Iris pigment epithelial cell (primary cell): Measurements from ENCODE around the gene CBLC.
"Not testable (repeated sequence)": the region's sequence is repeated elsewhere in the genome, so short reads cannot be mapped to it uniquely, and the experiment has no call there.

ENCODE experiments used
- DNase-seq: peaks from one replicate; pipeline ENCODE4 v3.0.0-alpha.2; 2011; ENCODE audit warnings: low read depth

CBLC gene

DNA sequence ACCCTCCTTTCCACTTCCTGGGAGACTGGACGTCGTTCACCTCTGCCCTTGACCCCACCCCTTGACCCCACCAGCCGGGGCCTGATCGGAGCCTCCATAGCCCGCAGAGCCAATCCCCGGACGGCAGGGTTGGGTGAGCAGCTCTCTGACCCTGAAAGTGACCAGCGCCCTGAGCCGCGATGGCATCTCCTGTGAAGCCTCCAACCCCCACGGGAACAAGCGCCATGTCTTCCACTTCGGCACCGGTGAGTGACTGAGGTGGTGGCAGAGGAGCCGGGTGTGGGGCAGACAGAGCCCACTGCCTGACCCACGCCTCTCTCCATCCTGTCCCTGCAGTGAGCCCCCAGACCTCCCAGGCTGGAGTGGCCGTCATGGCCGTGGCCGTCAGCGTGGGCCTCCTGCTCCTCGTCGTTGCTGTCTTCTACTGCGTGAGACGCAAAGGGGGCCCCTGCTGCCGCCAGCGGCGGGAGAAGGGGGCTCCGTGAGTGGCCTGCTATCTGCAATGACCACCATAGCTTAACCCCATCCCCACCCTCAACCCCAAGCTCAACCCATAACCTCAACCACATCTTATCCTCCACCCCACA lies 41.6 kb downstream of the CBLC start:
- no peak for DNase-seq

DNA sequence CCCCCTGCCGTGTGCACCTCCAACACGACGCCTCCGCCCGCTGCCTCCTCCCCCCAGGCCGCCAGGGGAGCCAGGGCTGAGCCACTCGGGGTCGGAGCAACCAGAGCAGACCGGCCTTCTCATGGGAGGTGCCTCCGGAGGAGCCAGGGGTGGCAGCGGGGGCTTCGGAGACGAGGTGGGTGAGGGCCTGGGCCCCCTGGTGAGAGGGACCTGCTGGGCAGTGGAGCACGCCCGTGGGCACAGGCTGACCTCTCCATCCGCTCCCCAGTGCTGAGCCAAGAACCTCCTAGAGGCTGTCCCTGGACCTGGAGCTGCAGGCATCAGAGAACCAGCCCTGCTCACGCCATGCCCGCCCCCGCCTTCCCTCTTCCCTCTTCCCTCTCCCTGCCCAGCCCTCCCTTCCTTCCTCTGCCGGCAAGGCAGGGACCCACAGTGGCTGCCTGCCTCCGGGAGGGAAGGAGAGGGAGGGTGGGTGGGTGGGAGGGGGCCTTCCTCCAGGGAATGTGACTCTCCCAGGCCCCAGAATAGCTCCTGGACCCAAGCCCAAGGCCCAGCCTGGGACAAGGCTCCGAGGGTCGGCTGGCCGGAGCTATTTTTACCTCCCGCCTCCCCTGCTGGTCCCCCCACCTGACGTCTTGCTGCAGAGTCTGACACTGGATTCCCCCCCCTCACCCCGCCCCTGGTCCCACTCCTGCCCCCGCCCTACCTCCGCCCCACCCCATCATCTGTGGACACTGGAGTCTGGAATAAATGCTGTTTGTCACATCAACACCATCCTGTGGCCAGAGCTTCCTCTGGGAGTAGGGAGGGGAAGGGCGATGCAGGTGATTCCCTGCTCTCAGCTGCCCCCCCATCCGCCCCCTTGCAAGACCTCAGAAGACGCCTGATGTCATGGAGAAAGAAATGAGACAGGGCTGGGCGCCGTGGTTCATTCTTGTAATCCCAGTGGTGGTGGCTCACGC lies 43.2 kb downstream of the CBLC start:
- no peak for DNase-seq

DNA sequence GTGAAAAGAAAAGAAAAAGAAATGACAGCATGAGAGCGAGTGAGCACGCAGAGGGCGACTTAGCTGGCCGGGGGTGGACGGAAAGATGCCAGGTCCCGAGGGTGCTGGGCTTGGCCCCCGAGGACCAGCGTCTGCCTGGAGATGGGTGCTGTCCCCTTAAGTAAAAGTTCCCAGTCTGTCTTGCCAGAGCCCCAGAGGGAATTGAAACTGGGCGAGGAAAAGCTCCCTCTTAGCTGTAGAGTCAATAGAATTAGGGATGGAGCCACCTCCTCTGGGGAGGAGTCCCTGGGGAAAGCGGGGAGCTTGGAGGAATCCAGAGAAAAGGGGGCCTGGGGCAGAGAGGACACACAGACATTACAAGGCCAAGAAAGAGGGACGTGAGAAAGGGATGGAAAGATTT lies 44.5 kb downstream of the CBLC start:
- no peak for DNase-seq

DNA sequence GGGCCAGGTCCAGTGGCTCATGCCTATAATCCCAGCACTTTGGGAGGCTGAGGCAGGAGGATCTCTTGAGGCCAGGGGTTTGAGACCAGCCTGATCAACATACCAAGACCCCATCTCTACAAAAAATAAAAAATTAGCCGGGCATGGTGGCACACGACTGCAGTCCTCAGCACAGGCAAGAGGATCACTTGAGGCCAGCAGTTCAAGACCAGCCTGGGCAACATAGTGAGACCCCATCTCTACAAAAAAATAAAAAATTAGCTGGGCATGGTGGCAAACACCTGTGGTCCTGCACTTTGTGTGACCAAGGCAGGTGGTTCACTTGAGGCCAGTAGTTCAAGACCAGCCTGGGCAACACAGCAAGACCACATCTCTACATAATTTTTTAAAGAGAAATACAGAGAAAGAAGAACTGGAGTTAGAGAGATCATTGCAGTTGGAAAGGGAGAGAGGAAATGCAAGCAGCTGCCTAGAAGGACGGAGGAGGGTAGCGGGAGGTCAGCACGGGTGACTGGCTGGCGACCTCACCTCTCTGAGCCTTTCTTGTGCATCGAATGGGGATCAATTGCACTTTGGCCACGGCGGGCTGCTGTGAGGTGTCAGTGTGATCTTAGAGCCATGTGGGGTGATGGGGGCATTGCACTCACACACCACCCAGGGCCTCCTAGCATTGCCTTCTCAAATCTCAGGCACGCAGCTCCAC lies 45.1 kb downstream of the CBLC start:
- no peak for DNase-seq

DNA sequence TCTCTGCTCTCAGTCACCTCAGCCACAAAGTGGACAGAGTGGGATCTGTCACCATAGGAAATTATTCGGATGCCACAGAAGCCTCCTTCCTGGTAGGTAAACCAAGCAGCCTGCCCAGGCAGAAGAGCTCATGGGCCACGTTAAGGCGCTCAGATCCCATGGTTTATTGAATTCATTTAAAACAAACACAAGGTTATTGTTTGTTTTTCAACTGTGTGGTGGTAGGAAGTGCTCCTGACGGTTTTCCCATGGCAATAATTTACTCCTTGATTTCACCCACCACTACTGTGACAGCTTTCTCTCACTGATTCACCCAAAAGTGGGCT lies 45.6 kb downstream of the CBLC start:
- DNase-seq, result no peak

DNA sequence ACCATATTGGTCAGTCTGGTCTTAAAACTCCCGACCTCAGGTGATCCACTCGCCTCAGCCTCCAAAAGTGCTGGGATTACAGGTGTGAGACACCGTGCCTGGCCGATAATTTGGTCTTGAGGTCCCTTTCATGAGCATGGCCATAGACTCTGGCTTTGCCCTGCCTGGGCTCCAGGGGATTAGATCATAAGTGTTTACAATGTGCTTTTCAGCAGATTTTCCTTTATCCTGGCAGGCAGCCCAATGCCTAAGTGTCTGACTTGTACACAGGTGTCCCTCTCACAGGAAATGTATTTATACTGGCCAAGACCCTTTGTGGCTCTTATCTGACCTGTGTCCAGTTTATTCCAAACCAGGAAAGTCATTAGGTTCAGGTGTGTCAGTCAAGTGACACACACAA lies 47.1 kb downstream of the CBLC start:
- no peak for DNase-seq

DNA sequence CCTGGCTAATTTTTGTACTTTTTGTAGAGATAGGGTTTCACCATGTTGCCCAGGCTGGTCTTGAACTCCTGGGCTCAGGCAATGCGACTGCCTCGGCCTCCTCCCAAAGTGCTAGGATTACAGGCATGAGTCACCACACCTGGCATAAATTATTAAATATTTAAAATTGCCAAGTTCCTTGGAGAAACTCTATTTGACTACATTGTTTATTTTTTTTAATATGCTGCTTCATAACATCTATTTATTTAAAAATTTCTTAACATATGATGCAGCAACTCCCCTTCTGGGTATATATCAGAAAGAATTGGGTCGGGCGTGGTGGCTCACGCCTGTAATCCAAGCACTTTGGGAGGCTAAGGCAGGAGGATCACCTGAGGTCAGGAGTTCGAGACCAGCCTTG lies 55.2 kb downstream of the CBLC start:
- DNase-seq, result peak; percentile 14

DNA sequence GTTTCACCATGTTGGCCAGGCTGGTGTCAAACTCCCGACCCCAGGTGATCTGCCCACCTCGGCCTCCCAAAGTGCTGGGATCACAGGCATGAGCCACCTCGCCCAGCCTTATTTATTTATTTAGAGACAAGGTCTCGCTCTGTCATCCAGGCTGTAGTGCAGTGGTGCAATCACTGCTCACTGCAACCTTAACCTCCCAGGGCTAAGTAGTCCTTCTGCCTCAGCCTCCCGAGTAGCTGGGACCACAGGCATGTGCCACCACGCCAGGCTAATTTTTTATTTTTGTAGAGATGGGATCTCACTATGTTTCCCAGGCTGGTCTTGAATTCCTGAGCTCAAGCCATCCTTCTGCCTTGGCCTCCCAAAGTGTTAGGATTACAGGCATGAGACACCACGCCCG lies 56.7 kb downstream of the CBLC start:
- not testable (repeated sequence) for DNase-seq

DNA sequence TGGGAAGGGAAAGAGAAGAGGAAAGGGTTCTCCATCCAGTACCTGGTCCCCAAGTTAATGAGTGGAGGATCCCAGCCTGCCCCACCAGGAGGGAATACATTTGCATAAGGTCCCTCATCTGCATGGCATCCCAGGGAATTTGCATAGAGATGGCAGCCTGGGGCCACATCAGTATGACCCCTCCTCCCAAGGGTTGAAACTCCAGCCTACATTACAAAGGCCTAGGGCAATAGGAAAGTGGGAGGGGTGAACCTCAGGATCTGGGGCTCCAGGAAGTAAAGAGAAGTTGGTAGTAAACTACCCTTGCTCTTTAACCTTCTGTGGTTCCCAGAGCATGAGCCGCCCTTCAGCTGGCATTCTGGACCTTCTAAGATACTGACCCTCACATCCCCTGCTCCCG lies 61.6 kb downstream of the CBLC start:
- no peak for DNase-seq

DNA sequence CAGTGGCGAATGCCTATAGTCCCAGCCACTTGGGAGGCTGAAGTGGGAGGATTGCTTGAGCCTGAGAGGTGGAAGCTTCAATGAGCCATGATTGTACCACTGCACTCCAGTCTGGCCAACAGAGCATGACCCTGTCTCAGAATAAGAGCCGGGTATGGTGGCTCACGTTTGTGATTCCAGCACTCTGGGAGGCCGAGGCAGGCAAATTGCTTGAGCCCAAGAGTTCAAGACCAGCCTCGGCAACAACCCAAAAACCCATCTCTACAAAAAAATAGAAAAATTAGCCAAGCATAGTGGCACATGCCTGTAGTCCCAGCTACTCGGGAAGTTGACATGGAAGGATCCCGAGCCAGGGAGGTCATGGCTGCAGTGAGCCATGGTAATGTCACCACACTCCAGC lies 63.1 kb downstream of the CBLC start:
- no peak for DNase-seq

DNA sequence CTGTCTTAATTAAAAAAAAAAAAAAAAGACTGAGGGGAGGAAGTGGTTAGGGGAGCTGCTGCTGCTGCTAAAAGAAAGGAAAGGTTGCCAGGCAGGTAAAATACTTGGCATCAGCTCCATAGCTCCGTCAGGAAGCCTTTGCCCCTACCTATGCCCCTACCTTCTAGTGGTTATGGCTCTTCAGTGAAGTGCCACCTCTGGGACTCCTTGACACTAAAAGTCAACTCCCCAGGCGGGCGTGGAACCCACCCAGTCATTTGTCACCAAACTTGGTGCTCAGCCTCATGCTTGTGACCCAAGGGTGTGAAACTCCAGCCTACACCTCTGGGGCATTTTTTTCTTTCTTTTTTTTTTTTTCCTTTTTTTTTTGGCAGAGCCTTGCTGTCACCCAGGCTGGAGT lies 63.5 kb downstream of the CBLC start:
- no peak for DNase-seq

DNA sequence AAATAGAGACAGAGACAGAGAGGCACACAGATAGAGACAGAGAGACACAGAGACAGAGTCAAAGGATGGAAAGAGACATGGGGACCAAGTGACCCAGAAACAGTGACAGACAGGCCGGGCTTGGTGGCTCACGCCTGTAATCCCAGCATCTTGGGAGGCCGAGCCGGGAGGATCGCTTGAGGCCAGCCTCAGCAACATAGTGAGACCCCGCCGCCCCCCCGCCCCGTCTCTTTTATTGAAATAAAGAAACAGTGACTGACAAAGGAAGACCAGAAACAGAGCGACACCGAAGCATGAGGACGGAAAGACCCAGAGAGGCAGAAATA lies 67.6 kb downstream of the CBLC start:
- DNase-seq, result no peak

DNA sequence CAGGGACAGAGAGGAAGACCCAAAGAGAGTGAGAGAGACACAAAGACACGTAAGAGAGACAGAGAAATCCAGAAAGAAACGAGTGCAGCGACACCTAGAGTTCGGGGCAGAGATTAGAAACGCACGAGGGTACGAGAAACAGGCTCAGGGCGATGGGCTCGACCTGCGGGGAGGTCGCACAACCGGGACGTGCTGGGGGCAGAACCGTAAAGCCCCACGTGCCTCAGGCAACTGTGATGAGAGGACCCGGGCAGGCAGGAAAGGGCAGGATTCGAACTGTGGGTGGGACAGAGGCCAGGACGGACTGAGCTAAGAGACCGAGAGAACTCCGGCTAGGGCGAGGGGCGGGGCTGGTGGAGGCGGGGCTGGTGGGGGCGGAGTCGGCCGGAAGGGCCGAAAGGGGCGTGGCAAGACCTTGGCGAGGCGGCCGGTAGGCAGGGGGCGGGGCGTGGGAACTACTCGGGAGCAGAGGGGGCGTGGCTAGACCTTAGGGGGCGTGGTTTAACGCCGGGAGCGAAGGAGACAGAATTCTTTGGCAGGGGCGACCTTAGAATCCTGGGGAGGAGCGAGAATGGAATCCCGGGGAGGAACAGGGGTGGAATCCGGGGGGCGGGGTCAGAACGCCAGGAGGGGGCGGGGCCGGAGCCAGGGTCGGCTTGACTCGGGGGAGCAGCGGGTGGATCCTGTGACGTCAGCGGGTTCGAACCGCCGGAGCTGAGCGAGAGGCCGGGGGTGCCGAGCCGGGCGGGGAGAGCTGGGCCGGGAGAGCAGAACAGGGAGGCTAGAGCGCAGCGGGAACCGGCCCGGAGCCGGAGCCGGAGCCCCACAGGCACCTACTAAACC lies 68.1 kb downstream of the CBLC start, which contains the start of gene NECTIN2:
Gene NECTIN2 (plus strand): TSS at position 686 of the 843 bp plus-strand sequence. CDS start 229 bp downstream, outside the sequence.
- peak; percentile 97 for DNase-seq

DNA sequence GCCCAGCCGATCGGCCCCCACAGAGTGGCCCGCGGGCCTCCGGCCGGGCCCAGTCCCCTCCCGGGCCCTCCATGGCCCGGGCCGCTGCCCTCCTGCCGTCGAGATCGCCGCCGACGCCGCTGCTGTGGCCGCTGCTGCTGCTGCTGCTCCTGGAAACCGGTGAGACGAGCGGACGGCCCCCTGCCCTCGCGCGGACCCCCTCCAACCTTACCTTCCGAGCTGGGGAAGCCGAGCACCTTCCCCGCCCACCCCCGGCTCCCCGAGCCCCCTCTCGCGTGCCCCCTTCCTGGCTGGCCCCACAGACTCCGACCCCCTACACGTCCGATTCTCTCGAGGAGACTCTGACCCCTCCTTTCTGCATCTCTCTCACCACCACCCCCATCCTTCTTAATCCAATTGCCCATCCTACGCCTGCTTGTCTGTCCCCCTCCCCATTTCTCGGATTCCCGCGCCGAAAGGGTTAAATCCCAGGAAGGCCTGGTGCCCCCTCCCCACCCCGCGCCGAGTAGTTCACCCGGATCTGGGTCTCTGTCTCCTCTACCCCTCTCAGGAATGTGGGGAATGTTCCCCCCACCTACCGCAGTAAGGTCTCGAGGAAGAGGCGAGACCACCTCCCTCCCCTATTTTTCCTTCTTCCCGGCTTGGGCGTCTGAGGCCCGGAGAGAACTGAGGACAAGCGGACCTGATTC lies 68.9 kb downstream of the CBLC start:
- DNase-seq, result peak; percentile 26

DNA sequence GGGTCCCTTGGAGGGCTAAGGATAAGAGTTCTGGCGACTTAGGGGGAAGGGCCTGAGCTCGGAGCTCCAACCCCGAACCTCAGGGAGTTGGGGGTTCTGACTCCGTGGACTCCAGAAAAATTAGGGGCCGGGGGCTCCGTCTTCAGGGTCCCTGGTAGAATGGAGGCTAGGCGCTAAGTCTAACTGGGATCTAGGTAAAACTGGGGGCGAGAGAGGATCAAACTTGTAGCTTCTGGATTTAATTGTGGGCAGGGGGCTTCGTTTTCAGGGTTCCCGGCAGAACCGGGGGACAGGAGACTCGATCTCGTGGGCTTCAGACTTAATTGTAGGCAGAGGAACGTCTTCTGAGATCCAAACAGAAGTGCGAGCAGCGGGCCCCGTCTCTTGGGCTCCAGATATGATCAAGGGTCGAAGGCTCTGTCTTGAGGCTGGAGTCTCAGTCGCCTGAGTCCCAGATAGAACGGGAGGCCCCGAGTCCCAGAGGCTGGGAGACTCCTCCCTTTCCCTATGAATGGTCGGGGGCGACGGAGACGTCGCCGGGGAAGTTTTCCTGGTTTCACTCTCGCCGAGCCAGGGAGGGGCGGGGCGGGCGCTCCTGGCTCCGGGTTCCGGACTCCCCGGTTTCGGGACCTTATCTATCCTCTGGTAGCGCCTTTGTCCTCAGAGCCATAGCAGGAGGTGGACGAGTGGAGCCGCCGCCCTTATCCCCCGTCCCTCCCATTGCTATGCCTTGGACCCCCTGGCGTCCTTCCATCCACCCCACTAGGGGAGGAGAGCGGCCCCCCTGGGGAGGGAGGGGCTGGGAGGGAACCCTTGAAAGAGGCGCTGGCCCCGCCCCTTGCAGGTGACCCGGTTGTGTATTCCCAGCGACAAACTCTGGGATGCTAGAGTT lies 69.7 kb downstream of the CBLC start:
- peak; percentile 65 for DNase-seq

DNA sequence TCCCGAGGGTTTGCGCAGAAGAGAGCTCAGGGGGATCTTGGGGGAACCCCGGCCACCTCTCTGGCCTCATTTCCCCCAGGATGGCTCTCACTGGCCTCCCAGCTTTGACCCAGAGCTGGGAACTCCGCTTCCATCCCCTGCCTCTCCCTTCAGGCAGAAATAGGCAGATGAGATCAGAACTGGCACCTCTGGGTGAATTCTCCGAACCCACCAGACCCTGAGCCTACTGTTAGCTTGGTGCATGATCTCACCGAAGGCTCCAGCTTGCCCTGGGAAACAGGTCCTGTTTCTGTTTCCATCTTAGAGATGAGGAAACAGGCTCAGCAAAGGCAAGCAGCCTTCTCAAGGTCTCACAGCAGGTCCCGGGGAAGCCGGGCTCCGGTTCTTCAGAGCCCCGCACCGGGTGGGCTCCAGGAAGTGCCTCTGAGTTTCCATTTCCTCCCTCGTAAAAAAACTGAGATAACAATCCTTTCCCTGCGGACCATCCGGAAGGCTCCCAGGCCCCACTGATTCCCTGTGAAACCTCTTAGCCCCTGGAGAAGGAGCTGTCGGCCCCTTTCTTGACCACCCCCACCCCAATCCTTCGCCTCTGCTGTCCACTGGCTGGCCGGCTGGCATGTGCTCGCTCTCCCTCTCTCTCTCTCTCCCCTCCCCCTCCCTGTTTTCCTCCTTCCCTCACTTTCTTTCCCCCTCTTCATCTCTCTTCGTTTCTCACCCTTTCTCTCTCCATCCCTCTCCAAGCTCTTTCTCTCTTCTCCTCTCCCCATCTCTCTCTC lies 70.5 kb downstream of the CBLC start:
- DNase-seq, result peak; percentile 82

DNA sequence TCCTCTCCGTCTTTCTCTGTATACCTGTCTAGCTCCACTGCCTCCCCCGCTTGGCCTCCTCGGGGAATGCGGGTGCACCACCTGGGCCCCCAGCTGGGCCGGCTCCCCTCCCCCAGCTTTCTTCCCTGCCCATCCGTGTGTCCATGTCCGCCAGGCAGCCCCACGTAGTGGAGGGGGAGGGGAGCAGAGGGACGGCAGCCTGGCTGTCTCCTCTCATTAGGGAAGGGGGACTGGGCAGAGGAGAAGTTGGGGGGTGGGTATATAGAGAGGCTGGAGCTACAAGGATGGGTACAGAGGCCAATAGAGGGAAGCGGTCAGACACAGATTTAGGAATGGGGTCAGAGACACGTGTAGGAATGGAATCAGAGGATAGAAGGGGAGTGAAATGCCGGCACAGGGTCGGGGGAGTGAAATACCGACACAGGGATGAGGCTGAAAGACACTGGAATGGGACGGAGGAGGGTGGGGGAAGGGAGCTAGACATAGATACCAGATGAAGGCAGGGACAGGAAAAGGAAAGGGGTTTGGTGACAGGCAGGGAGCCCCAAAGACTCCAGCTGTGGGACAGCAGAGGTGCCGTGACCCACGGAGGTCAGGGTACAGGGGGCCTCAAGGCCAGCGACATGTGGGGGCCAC lies 71.2 kb downstream of the CBLC start:
- peak; percentile 9 for DNase-seq
